OCI-LY1 (cell line): ENCODE results near the gene CAMTA1.

ENCODE experiments used
- H2AFZ ChIP-seq: fragments of 200-600 bp; sonication (generic), shearing (Covaris generic); 2 replicates; pipeline ENCODE4 v1.6.0; 2014; ENCODE audit warnings: antibody characterized with exemption, mild to moderate bottlenecking, low read length
- H3F3A ChIP-seq: fragments of 200-600 bp; sonication (generic), shearing (Covaris generic); 2 replicates; pipeline ENCODE4 v1.6.0; 2014; ENCODE audit warnings: mild to moderate bottlenecking, antibody characterized with exemption, low read length, moderate library complexity; ENCODE audit not compliant: insufficient read depth
- H3K27ac ChIP-seq: fragments of 200-600 bp; sonication (generic); 2 replicates; pipeline ENCODE4 v1.5.1; 2014; ENCODE audit warnings: low read length, mixed run types, mild to moderate bottlenecking, low read depth; ENCODE audit not compliant: poor library complexity, severe bottlenecking
- H3K27me3 ChIP-seq: fragments of 200-600 bp; sonication (generic); 2 replicates; pipeline ENCODE4 v1.6.0; 2014; ENCODE audit warnings: antibody characterized with exemption, mild to moderate bottlenecking, low read length, moderate library complexity; ENCODE audit not compliant: insufficient read depth
- H3K36me3 ChIP-seq: fragments of 200-600 bp; sonication (generic); 2 replicates; pipeline ENCODE4 v1.6.1; 2014; ENCODE audit warnings: mild to moderate bottlenecking, antibody characterized with exemption, low read length, moderate library complexity, mixed read lengths; ENCODE audit not compliant: insufficient read depth
- H3K4me1 ChIP-seq: fragments of 200-600 bp; sonication (generic); 2 replicates; pipeline ENCODE4 v1.5.1; 2014; ENCODE audit warnings: mild to moderate bottlenecking, low read length, moderate library complexity; ENCODE audit not compliant: insufficient read depth, severe bottlenecking
- H3K4me2 ChIP-seq: fragments of 200-600 bp; sonication (generic), shearing (Covaris generic); 2 replicates; pipeline ENCODE4 v1.6.1; 2014; ENCODE audit warnings: low read length
- H3K4me3 ChIP-seq: fragments of 200-600 bp; sonication (generic); 2 replicates; pipeline ENCODE4 v1.5.1; 2014; ENCODE audit warnings: low read length, low read depth, mild to moderate bottlenecking, mixed read lengths; ENCODE audit not compliant: poor library complexity, severe bottlenecking
- H3K79me2 ChIP-seq: fragments of 200-600 bp; shearing (Covaris generic); 2 replicates; pipeline ENCODE4 v1.6.1; 2016; ENCODE audit warnings: mixed run types, low read length, mixed read lengths; ENCODE audit not compliant: insufficient read depth
- H3K9ac ChIP-seq: fragments of 200-600 bp; sonication (generic), shearing (Covaris generic); 2 replicates; pipeline ENCODE4 v1.6.1; 2014; ENCODE audit warnings: mild to moderate bottlenecking, low read length, mixed read lengths
- H3K9me2 ChIP-seq: fragments of 200-600 bp; sonication (generic), shearing (Covaris generic); 2 replicates; pipeline ENCODE4 v1.6.1; 2014; ENCODE audit warnings: low read depth, mild to moderate bottlenecking, low read length, mixed read lengths
- H3K9me3 ChIP-seq: fragments of 200-600 bp; shearing (Covaris generic); 2 replicates; pipeline ENCODE4 v1.6.1; 2014; ENCODE audit warnings: low read length, mixed read lengths
- H4K20me1 ChIP-seq: fragments of 200-600 bp; sonication (generic), shearing (Covaris generic); 2 replicates; pipeline ENCODE4 v1.6.0; 2016; ENCODE audit warnings: mild to moderate bottlenecking, low read length; ENCODE audit not compliant: insufficient read depth
- EZH2 ChIP-seq: fragments of 200-600 bp; sonication (generic), shearing (Covaris generic); IDR thresholded peaks from 2 replicates; pipeline ENCODE4 v1.8.0; 2017; ENCODE audit warnings: borderline replicate concordance, mixed run types, mild to moderate bottlenecking, antibody characterized with exemption, low read length, moderate library complexity, mixed read lengths
- TF ChIP-seq, protein P1 (sequence below): fragments of 200-600 bp; sonication (generic), shearing (Covaris generic); IDR thresholded peaks from 2 replicates; pipeline ENCODE4 v1.5.1; 2017; ENCODE audit warnings: mild to moderate bottlenecking, antibody characterized with exemption, low read length, moderate library complexity, mixed read lengths

Gene CAMTA1

DNA sequence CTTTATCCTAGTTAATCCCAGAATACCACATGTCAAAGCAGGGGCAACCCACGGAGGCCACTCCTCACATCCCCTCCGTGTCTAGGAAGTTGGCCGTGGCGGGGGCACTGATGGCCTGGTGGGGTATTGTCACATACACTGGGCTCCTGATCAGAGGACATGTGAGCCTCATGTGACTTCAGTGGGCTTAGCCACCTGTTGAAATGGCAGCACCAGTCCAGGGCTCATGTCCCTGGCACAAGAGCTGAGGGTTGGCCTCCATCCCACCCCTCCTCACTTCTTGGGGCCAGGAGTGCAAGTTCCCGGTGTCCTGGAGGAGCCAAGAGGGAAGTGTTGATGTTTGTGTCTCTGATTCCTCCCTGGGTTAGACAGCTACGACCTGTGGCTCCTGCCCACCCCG lies 313.4 kb downstream of the CAMTA1 start:
- Histone ChIP-seq H3K79me2 (no peaks in the 10 kb centered on the region), H3K9me3 (no peaks in the 10 kb centered on the region), H2AFZ (no peak overlapping the region), H3K4me3 (no peak overlapping the region), H3K4me1 (no peaks in the 10 kb centered on the region), H3K9me2 (no peaks in the 10 kb centered on the region), H3K36me3 (no peaks in the 10 kb centered on the region), H3K27me3 (peaks cover 10% of the 10 kb centered on the region), H4K20me1 (no peaks in the 10 kb centered on the region), H3F3A (no peaks in the 10 kb centered on the region; the same call in 1 of the 2 replicates), H3K9ac (no peak overlapping the region), H3K4me2 (no peak overlapping the region), H3K27ac (no peak overlapping the region)
- no peak for TF ChIP-seq EZH2
- TF ChIP-seq, protein P1, sequence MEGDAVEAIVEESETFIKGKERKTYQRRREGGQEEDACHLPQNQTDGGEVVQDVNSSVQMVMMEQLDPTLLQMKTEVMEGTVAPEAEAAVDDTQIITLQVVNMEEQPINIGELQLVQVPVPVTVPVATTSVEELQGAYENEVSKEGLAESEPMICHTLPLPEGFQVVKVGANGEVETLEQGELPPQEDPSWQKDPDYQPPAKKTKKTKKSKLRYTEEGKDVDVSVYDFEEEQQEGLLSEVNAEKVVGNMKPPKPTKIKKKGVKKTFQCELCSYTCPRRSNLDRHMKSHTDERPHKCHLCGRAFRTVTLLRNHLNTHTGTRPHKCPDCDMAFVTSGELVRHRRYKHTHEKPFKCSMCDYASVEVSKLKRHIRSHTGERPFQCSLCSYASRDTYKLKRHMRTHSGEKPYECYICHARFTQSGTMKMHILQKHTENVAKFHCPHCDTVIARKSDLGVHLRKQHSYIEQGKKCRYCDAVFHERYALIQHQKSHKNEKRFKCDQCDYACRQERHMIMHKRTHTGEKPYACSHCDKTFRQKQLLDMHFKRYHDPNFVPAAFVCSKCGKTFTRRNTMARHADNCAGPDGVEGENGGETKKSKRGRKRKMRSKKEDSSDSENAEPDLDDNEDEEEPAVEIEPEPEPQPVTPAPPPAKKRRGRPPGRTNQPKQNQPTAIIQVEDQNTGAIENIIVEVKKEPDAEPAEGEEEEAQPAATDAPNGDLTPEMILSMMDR, result no peak

DNA sequence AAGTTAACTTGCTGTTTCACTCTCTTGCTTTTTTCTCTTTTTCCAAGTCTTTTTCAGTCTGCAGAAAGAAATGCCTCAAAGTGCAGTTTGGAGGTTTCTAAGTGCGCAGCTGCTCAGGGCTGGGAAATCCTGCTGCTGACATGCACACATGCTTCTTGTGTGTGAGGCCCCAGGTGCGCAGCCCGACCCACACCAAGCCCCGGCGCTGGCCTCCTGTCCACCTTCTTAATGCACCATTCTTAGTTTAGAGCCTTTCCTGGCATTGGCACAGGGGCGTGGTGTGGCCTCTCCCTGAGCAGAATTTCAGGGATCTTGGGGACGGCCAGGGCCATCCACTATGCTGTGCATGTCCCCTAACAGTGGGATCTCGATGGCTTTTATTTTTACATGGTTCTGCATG lies 315.2 kb downstream of the CAMTA1 start:
- Histone ChIP-seq H3K9me3 (no peaks in the 10 kb centered on the region), H2AFZ (no peak overlapping the region), H3K9ac (no peak overlapping the region)

DNA sequence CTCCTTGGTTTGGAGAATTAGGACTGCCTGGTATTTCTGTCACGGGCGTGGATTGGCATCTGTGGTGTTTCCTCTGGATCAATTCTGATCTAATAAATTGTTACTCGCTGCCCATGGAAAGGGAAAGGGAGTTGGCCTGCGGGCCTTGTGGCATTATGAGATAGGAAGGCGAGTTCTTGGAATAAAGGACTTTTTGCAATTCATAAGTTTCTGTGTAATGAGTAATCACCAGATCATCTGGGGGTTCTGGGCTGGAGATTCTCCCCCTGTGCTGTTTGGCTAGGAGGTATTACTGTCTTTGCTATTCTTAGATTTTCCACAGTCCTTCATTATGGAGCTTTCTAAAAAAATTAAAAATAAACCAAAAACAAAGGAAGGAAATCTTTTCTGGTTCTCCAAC lies 315.9 kb downstream of the CAMTA1 start:
- no peak overlapping the region for H2AFZ ChIP-seq
- H3K9me3 ChIP-seq, result no peaks in the 10 kb centered on the region
- no peak overlapping the region for H3K27ac ChIP-seq
- no peaks in the 10 kb centered on the region for H3K4me1 ChIP-seq
- no peaks in the 10 kb centered on the region; the same call in 1 of the 2 replicates for H3F3A ChIP-seq
- H3K36me3 ChIP-seq, result no peaks in the 10 kb centered on the region
- H3K9ac ChIP-seq, result no peak overlapping the region
- H4K20me1 ChIP-seq, result no peaks in the 10 kb centered on the region
- H3K4me2 ChIP-seq, result no peak overlapping the region
- no peaks in the 10 kb centered on the region for H3K9me2 ChIP-seq
- peaks cover 4% of the 10 kb centered on the region; the same call in 1 of the 2 replicates for H3K27me3 ChIP-seq
- no peaks in the 10 kb centered on the region for H3K79me2 ChIP-seq
- H3K4me3 ChIP-seq, result no peak overlapping the region
- no peak for TF ChIP-seq EZH2
- TF ChIP-seq, protein P1, result no peak

More for the DNA sequence above, 315.2 kb downstream of the CAMTA1 start:
- H3K27ac ChIP-seq, result no peak overlapping the region
- H3K27me3 ChIP-seq, result peaks cover 6% of the 10 kb centered on the region; the same call in 1 of the 2 replicates
- no peak overlapping the region for H3K4me3 ChIP-seq
- no peaks in the 10 kb centered on the region for H3K4me1 ChIP-seq
- H3K79me2 ChIP-seq, result no peaks in the 10 kb centered on the region
- no peak overlapping the region for H3K4me2 ChIP-seq
- no peaks in the 10 kb centered on the region for H3K36me3 ChIP-seq
- no peaks in the 10 kb centered on the region for H4K20me1 ChIP-seq
- TF ChIP-seq EZH2, result no peak
- TF ChIP-seq, protein P1, result no peak
- H3K9me2 ChIP-seq, result no peaks in the 10 kb centered on the region
- H3F3A ChIP-seq, result no peaks in the 10 kb centered on the region; the same call in 1 of the 2 replicates
